Measurements from ENCODE around the gene ZNF423.

Gene ZNF423

DNA sequence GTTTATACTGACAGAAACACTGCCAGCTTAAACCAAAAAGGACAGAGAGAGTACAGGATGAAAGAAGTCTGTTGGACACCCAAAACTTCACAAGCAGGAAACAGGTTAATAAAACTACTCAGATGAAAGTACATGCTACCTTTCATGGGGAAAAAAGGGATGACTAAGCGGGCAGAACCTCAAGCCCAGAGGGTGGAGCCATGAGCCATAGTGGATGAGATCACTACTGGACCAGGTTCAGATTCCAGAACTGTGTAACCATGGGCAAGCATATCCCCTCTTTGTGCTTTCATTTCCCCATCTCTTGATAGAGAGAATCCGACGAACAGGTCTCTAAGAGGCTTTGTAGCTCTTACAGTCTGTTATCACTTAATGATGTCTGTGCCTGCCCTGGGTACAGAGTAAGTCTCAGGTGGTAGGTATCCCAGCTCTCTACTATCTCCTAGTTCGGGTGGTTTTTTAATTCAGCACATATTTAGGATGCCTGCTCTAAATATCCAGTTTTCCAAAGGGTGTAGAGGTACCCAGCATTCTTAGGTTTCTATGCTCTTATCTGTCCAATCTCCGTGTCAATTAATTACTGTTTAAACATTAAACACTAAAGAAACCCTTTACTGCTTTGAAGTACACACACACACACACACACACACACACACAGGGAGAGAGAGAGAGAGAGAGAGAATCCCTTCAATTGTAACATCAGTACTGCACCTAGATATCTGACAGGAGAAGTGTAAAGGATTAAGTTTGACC, 206.7 kb downstream of the ZNF423 start:
- DNase-seq (ENCODE audit: low read depth), result no peak
- TF ChIP-seq, protein P1, sequence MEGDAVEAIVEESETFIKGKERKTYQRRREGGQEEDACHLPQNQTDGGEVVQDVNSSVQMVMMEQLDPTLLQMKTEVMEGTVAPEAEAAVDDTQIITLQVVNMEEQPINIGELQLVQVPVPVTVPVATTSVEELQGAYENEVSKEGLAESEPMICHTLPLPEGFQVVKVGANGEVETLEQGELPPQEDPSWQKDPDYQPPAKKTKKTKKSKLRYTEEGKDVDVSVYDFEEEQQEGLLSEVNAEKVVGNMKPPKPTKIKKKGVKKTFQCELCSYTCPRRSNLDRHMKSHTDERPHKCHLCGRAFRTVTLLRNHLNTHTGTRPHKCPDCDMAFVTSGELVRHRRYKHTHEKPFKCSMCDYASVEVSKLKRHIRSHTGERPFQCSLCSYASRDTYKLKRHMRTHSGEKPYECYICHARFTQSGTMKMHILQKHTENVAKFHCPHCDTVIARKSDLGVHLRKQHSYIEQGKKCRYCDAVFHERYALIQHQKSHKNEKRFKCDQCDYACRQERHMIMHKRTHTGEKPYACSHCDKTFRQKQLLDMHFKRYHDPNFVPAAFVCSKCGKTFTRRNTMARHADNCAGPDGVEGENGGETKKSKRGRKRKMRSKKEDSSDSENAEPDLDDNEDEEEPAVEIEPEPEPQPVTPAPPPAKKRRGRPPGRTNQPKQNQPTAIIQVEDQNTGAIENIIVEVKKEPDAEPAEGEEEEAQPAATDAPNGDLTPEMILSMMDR (IDR thresholded peaks at IDR 0.05; ENCODE audit: insufficient read depth, low read depth, low read length, missing control alignments), result no peak
- H3K4me3 ChIP-seq (ENCODE audit: low read depth, low read length), result no peak overlapping the region

DNA sequence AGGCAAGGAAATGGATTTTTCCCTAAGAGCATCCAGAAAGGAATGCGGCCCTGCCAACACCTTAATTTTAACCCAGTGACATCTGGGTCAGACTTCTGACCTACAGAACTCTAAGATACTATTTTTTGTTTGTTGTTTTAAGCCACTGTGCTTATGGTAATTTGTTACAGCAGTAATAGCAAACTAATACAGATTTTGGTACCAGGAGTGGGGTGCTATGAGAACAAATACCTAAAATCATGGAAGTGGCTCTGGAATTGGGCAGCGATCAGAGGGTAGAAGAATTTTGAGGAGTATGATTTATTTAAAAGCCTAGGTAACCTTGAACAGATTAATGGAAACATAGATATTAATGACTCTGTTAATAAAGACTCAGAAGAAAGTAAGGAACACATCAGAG, 208.2 kb downstream of the ZNF423 start:
- TF ChIP-seq, protein P1 (IDR thresholded peaks at IDR 0.05; ENCODE audit: insufficient read depth, low read depth, low read length, missing control alignments), result no peak
- no peak for DNase-seq (ENCODE audit: low read depth)

DNA sequence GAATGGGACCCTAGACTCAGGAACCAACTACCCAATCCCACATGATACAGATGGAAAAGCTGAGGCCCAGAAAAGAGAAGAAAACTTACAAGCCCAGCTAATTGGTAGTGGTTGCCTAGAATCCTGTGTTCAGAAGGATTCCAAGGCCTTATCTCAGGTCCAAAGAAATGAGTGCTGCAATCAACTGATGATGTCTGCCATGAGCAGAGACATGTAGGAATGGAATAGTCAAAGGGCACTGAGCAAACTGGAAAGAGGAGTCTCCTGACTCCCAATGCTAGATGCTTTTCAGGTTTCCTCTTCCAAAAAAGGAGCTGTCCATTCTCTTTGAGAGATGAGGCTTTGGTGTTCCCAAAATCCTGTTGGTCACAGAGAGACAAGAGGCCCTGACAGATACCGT, 210.6 kb downstream of the ZNF423 start:
- DNase-seq (ENCODE audit: low read depth), result no peak
- H3K4me3 ChIP-seq (ENCODE audit: low read depth, low read length), result no peak overlapping the region
- TF ChIP-seq, protein P1 (IDR thresholded peaks at IDR 0.05; ENCODE audit: insufficient read depth, low read depth, low read length, missing control alignments), result no peak

More for the DNA sequence above, 208.2 kb downstream of the ZNF423 start:
- H3K4me3 ChIP-seq (ENCODE audit: low read depth, low read length), result no peak overlapping the region

DNA sequence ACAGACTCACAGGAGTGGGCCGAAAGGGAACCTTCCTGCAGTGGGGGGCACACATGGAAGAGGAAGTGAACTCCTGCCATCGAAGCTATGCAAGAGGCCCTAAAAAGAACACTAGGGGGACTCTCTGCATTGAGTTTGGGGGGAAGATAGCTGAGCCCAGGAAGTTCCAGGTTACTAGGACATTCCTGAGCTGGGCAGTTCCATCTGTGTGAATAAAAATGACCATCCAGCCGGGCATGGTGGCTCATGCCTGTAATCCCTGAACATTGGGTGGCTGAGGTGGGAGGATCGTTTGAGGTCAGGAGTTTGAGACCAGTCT, 211.8 kb downstream of the ZNF423 start:
- no peak for DNase-seq (ENCODE audit: low read depth)
- TF ChIP-seq, protein P1 (IDR thresholded peaks at IDR 0.05; ENCODE audit: insufficient read depth, low read depth, low read length, missing control alignments), result peak; percentile 22
- H3K4me3 ChIP-seq (ENCODE audit: low read depth, low read length), result no peak overlapping the region

DNA sequence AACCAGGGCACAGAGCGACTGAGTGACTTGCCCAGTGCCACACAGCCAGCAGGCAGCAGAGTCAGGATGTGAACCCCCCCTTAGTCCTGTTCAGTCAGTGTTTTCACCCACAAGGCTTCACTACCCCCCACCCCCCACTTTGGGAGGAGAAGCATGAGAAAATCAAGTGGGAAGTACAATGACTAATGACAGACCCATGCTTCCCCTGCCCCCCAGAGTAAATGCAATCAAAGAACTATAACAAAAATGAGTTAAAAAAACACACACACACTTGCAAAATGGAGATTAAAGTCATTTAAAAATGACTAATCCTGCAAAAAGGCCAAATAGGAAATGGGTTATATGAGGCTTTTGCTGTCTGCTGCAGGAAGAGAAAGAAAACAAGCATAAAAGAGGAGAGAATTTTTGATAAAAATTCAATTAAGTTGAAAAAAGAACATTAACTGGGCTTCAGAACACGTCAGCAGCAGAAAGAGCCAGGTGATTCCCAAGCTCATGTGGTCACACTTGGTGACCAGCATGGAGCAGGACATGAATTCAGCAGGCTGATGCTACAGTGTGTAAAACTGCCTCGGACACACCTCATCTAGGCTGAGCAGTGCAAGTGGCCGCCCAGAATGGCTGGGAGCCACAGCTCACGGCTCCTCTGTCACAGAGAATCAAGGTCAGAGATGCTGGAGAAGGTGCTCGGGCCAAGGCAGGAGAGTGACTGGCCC, 212.3 kb downstream of the ZNF423 start:
- no peak overlapping the region for H3K4me3 ChIP-seq (ENCODE audit: low read depth, low read length)
- TF ChIP-seq, protein P1 (IDR thresholded peaks at IDR 0.05; ENCODE audit: insufficient read depth, low read depth, low read length, missing control alignments), result no peak
- DNase-seq (ENCODE audit: low read depth), result no peak

DNA sequence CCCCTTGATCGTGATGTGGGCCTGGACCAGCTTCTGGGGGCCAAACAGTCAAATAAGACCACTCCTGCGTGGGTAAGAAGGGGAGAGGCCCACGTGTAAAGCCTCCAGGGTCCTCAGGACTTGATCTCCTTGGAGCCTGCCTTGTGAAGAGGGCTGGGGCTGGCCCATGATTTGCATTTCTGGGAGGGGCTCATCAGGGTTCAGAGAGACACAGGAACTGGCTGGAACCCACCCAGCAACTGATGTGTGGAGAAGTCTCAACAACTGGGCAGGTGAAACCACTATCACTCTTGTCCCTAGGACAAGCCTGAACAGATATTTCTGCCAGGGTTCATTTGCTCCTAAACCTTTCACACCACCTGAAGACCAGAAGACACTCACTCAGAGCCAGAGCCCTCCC, 214.7 kb downstream of the ZNF423 start:
- TF ChIP-seq, protein P1 (IDR thresholded peaks at IDR 0.05; ENCODE audit: insufficient read depth, low read depth, low read length, missing control alignments), result no peak
- peak; percentile 68 for DNase-seq (ENCODE audit: low read depth)
- no peak overlapping the region for H3K4me3 ChIP-seq (ENCODE audit: low read depth, low read length)
